Activated T-cell treated with anti-CD3 and anti-CD28 coated beads for 1 hour (primary cell): ENCODE measurements around the gene EFCAB11.
"Not testable (repeated sequence)": the region's sequence is repeated elsewhere in the genome, so short reads cannot be mapped to it uniquely, and the experiment has no call there.

Experiments
- DNase-seq: peaks from one replicate; pipeline ENCODE4 v3.0.0-alpha.2; 2020; ENCODE audit warnings: low read depth

Gene EFCAB11

DNA sequence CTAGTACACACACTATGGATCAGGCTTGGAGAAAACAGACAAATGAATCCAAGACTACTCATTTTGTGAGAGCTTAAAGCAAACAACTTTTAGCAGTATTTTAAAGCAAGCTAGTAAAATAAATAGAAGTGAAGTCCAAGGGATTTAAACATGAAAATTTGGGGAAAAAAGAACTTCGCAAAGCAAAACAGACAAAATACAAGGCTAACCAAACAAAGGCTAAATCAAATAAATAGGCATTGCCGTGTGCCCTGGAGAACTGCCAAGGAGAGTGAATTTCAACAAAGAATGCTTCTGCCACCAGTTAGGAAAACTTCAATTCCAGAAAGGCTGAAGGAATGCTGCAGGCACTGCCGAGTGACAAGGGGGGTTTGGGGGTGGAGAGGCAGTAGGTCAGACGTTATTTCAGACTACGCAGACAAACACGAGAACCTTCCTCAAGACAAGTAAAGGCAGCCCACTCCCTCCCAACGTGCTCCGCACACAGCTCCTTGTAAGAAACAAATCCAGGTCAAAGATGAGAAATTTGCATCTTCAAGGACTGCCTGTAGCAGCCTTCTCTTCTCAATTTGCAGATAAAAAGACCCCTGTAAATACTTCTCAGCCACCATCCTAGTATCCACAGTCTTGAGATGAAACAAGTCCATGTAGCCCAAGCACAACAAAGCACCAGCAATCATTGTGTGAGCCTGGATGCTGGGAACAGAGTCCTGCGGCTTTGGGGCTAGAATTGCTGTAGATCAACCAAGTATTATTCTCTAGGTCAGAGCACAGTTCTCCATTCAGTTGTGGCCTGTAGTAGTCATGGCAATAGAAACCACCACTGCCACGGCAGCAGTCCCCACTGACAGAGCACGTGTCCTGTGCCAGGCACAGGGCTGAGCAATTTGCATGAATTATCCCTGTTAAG lies 43.3 kb downstream of the EFCAB11 start:
- no peak for DNase-seq

DNA sequence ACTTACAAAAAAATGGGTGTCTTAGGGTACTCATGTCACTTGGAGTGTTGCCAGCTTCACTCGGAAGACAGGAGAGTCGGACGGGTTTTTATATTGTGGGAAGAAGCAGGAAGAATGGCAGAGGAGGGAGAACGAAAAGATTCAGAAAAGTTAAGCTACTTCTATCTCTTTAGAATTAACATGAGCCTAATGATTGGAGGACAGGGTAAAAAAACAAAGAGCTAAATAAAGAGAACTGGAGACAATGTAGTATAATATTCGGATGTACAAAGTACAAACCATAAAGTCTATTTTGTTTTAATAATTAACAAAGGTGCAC lies 43.9 kb downstream of the EFCAB11 start:
- DNase-seq = no peak

DNA sequence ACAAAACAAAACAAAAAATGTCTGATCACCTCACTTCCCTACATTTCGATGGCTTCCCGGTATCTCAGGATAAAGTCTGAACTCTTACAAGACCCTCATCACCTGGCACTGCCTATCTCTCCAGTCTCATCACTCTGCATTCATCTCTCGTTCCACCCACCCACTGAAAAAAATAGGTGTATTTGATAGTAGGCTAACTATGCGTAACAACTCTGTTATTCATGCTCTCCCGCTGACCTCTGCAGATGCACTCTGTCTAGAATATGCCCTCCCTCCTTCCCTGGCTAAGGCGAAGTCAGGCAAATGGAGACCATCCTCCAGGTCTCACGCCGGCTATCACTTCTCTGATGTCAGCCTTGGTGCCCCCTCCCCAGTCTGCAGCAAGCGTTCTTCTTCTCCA lies 44.9 kb downstream of the EFCAB11 start:
- DNase-seq = no peak

DNA sequence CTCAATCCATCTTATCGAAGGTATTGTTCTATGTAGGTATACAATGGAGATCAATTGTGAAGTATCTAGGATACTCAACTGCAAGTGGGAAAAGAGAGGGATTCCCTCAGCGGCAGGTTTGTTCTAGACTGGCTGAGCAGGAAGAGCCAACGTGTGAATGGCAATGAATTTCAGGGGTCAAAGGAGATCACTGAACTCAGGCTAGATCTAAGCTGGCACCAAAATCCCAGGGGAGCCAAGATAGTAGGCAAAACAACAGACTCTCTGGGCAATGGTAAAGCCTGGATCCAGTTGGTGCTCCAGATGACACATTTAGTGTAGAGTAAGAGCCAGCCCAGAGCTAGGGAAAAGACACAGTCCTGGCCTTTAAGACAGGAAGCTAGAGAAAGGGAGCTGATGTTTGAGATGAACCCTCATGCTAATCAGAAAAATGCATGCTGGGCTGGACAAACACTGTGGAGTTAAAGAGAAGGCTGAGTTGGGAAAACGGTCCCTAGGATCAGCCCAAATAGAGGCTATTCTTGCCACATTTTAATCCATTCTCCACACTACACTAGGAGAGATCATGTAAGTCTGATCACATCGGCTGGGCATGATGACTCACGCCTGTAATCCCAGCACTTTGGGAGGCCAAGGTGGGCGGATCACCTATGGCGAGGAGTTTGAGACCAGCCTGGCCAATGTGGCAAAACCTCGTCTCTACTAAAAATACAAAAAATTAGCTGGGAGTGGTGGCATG lies 45.6 kb downstream of the EFCAB11 start:
- DNase-seq = no peak

DNA sequence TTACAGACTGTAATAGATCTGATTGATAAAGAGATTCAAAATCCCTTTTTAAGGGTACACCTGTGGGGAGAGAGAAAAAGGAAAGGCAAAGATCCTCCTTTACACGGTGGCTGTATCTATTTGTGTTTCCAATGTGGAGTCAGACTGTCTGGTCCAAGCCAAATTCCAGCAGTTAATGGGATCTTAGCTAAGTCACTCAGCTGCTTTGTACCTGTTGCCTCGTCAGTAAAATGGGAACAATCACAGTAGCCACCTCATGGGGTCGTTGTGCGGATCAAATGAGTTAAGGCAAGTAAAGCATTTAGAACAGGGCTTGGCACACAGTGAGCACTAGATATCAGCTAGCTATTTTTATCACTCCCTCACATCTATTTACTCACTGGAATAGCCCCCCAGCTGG lies 46.9 kb downstream of the EFCAB11 start:
- DNase-seq = no peak

DNA sequence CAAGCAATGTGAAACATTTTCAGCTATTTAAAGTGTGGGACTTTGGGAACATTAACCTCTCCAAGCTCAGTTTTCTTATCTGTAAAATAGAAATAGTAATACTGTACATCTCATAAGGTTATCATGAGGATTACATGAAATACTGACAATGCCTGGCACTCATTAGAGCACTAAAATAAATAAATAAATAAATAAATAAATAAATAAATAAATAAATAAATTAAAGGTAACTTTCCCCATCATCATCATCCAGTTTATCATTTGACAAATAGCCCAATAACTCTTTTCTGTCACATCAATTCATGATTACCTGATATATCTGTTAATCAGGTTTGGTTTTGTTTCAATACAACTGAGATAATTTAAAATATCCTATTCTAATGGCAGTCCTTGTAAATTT lies 48.5 kb downstream of the EFCAB11 start:
- no peak for DNase-seq

DNA sequence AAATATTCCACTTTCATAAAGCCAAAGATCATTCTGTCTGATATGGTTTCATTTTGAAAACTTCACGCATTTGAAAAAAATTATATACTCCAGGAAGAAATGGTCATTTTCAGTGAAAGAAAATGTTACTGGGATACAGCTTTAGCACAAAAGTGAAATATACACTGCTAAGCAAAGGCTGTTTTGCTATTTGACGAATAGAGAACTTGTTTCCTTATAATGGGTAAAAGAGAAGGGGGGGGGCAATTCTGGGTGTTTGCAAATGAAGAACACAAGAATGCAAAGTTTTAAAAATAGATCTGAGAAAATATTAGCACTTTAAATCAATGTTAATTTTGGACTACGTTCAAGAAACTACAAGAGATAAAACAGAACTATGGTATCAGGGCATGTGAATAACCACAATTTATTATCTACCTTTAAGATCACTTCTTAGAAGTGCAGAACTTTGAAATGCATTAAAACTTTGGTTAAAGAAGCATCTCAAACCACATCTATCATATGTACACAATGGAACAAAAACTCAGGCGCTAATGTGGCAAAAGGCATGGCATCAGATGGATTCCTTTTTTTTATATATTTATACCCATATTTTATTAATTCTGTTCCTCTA lies 51.1 kb downstream of the EFCAB11 start:
- DNase-seq = no peak

DNA sequence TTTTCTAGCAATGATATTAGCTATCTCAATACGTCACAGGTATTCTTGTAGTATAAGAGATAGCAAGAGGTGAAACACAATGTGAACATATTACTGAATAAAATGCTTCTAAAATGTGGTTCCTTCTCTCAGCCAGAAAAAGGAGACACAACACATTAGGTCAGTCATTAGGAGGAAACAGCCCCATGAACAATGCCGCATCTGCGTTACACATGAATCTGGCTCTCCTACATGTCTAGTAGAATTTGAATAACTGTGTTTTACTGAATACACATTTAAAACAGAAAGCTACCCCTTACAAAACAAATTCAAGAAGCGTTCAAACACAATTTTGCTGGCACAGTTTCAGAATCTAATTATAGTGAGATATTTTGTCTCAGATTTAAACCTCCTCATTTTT lies 51.6 kb downstream of the EFCAB11 start:
- DNase-seq = no peak

DNA sequence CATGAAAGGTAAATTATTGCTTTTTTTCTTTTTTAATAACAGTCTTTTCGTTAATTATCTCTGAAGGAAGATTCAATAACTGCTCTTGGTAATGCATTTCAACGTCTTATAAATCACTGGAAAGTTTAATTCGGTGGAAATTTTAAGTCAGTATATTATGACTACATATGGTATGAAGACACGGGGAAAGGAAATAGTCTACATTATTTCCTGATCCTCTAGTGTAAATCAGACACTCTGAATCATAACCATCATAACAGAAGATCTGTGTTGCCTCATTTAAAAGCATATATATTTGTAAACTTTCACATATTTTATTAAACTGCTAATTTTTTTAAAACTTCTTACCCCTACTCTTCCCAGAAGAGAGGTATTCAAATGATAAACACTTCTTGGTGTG lies 53.7 kb downstream of the EFCAB11 start:
- DNase-seq = no peak

DNA sequence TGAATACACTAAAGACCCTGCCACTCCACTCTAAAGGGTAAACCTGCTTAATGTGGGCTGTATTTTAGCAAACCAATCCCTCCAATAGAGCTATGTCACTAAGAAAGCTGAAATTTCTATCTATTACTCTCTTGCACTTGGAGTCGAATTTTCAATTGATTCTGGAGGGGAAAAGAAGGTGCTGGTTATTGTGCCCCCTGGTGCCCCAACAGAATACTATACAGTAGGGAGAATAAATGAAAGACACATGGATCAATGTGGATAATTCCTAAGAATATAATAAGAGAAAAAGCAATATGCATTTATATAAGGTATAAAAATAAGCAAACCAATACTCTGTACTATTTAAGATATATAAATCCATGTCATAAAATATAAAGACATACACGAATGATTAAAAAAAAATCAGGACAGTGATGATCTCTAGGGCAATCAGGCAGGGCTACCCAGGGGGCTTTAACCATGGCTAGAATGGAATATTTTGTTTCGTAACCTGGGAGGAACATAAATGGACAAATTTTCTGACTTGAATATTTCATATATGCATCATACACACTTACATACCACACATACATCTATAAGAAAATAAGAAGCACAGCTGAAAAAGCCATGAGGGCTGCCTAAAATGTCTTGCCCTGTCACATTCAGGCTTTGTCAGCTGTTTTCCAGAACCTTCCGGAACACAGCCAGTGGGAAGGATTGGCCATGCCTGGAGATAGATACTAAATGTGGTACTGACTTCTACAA lies 54.4 kb downstream of the EFCAB11 start:
- no peak for DNase-seq

DNA sequence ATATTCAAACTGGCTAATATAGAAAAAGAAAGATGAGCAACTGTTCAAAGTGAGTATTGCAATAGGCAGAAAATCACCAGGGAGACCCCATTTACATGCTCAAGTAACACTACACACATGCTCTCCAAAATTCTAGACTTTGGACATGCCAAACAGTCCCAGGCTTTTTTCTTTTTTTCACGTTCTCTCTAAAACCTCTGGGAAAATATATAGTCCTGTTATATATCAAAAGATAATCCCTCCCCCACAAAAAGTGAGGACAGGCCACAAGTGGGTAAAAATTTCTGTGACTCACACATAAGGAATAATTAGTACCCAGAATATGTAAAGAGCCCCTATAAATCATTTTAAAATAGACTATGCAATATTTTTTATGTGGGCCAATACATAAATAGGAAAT lies 55.2 kb downstream of the EFCAB11 start:
- DNase-seq = no peak

DNA sequence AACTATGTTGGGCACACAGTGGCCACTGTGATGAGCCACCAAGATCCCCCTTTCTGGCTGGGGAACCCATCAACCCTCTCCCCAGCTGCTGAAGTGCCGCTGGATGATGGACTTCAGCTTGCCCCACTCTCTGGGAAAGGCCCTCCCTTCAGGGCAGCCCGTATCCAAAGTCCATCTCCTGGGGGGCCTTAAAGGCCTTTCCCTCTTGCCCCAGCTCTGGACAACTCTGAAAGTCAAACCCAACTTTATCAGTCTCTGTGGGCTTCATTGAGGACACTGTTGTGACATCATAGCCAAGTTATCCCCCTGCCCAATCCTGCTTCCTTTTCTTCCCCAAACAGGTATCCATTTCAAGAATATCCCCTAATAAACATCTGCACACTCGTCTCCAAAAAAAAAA lies 61.1 kb downstream of the EFCAB11 start:
- not testable (repeated sequence) for DNase-seq

DNA sequence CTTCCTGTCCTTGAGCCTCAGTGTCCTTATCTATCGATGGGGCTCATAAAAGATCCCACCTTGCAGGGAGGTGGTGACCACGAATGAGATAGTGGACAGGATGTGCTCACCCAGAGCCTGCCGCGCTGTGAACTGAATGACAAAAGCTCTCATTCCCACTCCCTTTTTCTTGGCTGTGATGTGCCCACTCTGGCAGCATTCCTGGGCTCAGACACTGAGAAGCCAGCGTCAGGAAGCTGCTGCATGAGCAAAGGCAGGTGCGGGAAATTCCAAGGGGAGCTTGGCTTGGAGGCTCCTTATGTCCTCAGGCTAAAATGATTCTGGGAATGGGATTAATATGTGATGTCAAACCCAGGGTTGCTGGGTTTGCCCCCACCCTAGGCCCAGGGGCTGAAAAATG lies 61.6 kb downstream of the EFCAB11 start:
- DNase-seq = no peak

DNA sequence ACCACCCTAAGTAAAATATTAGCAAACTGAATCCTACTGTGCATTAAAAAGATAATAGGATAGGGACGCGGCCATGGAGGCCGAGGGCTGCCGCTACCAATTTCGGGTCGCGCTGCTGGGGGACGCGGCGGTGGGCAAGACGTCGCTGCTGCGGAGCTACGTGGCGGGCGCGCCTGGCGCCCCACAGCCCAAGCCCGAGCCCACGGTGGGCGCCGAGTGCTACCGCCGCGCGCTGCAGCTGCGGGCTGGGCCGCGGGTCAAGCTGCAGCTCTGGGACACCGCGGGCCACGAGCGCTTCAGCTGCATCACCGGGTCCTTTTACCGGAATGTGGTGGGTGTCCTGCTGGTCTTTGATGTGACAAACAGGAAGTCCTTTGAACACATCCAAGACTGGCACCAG lies 62.8 kb downstream of the EFCAB11 start:
- DNase-seq = not testable (repeated sequence)

DNA sequence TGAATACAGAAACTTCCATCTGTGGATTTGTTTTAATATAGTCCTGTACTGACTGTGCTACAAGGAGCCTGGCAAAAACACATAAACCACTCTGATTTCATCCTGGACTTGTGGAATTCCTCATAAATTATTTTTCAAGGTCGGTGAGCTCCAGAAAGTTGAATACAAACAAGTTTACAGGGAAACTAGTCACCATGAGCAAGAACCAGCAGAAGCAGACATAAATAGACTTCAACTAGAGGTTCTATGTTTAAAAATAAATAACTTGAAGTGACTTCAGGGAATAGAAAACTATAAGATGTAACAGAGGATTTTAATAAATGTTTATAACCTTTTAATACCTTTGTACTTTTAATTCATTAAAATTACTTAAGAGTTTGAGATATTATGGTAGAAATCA lies 63.5 kb downstream of the EFCAB11 start:
- no peak for DNase-seq

DNA sequence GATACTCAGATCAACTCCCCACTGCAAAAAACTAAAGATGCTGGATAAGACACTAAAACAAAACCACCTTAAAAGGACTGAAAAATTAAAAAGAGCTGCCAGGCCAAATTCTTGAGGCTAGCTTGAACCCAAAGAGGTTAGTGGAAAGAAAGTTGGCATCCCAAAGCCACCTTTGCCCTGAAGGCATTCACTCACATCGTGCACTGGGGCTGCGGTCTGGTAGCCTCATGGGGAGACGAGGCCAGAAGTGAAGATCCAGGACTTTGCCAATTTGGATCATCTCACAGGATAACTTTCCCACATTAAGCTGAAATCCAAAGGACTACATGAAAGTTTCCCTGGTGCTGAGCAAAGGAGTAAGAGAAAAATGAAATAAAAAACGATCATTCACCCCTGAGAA lies 63.9 kb downstream of the EFCAB11 start:
- DNase-seq = no peak

DNA sequence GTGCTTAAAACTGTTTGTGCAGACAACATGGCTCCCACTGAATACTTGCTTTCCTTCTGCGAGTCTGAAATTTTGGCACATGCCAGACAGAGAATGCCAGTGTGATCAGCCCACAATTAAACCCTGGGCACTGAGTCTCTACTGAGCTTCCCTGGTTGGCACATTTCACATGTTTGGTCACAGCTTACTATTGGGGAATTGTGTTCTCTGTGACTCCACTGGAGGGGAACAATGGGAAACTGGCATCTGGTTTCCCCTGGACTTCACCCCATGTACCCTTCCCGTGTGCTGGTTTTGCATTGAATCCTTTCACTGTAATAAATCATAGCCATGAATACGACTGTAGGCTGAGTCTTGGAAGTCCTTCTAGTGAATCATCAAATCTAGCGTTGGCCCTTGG lies 64.9 kb downstream of the EFCAB11 start:
- DNase-seq = no peak

DNA sequence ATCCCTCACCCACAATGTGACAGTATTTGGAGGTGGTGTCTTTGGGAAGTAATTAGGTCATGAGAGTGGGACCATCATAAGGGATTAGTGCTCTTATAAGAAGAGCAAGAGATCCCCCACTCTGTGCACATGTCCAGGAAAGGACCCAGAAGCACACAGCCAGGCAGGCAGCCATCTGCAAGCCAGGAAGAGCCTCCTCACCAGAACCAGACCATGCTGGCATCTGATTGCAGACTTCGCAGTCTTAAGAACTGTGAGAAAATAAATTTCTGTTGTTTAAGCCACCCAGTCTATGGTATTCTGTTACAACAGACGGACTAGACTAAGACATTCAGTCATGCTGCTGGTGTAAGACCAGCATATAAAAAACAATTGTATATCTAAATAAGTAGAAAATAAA lies 69.8 kb downstream of the EFCAB11 start:
- no peak for DNase-seq

DNA sequence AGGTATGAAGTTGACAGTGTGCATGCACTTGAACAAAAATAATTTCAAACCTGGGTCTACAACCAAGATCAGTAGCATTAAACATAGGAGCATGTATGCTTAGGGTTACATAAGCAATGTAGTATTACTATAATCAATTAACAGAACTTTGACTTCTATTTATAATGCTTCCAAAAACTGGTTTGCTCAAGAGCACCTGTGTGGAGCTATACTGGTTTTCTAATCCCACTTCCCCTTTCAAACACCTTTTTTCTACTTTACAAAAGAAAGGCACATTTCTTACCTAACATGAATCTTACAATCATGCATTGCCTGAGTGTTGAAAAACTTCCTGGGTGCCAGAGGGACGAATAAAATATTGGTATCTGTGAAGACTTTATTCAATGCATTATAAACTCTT lies 72.7 kb downstream of the EFCAB11 start:
- no peak for DNase-seq

DNA sequence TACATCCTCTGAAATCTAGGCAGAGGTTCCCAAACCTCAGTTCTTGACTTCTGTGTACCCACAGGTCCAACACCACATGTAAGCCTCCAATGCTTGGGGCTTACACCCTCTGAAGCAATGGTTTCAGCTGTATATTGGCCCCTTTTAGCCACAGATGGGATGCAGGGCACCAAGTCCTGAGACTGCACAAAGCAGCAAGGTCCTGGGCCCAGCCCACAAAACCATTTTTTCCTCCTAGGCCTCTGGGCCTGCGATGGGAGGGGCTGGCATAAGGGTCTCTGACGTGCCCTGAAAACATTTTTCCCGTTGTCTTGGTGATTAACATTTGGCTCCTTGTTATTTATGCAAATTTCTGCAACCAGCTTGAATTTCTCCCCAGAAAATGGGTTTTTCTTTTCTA lies 80.4 kb downstream of the EFCAB11 start:
- not testable (repeated sequence) for DNase-seq

DNA sequence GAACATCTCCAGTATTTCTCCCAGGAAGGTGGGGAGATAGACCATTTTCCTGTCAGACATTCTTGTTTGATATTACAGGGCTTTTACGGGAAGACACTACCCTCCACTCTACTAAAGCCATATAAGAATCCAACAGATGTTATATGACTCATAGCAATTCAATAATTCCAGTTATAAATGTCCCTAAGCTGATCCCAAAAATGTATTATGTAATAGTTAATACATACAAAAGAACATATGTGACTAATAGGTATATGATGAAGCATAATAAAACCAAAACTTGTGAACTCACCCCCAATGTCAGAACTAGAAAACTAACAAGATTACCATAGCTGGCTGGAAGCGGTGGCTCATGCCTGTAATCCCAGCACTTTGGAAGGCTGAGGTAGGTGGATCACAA lies 84.2 kb downstream of the EFCAB11 start:
- no peak for DNase-seq

DNA sequence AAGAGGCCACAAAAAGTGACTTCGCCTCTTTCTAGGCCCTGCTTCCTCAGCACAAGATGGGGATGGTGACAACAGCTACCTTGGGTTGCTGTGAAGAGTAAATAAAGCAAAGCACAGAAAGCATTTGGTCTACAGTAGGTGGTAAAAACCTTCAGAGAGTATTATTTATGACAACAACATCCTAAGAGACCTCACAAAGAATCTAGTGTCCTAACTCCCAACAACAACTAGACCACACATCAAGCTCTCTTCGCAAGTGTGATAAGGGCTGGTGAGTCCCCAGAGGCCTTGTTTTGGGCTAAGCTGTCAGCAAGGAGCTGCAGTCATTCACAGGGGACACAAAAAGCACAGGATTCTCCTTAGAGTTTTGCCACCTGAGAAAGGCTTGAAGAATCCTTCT lies 84.9 kb downstream of the EFCAB11 start:
- no peak for DNase-seq

DNA sequence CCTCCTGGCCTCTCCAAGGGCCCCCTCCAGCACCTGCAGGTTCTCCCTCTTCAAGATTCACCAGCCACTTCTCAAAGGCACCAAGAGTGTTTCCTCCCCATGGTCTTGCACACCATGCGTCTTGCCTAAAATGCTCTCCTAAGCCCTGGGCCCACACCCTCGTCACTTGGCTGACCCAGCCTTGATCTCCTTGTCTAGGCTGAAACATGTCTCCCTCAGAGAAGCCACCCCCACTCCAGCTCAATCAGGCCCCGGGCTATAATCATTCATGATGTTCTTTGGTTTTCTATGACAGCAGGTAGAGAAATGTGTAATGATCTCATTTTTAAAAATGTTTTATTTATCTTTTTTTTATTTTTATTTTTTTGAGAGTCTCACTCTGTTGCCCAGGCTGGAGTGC lies 88.1 kb downstream of the EFCAB11 start:
- DNase-seq = no peak
